Activated CD4-positive, CD25-positive, alpha-beta regulatory T cell (primary cell): Measurements from ENCODE around the gene C2orf69.
A peak's percentile ranks its signal among the peaks of the same experiment; 100 is the strongest.

Experiments
- DNase-seq, 4 experiments: peaks; one replicate each; lab custom pipeline; 2025; lab: John Stamatoyannopoulos, UW

C2orf69 gene

GRCh38 chr2:199914372-199914958, 3.4 kb downstream of the C2orf69 start:
- DNase-seq, result no peak

- DNase-seq, result no peak
These were observed 5.9 kb downstream of the C2orf69 start for GRCh38 chr2:199916980-199917379.

DNA sequence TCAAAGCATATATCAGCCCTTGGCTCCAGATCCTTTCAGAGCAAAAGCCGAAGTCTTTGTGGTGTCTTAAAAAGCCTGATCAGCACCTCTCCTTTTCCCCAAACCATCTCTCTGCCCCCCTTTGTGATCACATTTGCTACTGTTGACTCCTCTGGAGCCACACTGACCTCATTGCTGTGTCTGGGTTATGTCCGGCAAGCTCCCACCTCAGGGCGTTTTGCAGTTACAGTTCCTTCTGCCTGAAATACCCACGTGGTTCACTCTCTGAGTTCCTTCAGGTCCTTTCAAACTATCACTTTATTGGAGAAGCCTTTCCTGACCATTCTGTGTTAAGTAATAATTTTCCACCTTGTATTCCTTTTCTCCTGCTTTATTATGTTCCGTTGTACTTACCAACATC, 11.8 kb downstream of the C2orf69 start:
- no peak for DNase-seq

DNA sequence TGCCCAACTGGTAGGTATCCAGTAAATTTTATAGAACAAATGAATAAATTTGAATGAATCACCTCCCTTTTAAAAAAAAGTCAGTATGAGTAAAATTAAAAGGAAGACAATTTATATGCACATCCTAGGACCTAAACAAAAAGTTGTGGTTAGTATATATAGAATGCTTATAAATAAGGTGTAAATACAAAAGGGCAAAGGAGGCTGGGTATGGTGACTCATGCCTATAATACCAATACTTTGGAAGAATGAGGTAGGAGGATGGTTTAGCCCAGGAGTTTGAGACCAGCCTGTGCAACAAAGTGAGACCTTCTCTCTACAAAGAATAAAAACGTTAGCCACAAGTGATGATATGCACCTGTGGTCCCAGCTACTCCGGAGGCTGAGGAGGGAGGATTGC, 12.8 kb downstream of the C2orf69 start:
- no peak for DNase-seq

DNA sequence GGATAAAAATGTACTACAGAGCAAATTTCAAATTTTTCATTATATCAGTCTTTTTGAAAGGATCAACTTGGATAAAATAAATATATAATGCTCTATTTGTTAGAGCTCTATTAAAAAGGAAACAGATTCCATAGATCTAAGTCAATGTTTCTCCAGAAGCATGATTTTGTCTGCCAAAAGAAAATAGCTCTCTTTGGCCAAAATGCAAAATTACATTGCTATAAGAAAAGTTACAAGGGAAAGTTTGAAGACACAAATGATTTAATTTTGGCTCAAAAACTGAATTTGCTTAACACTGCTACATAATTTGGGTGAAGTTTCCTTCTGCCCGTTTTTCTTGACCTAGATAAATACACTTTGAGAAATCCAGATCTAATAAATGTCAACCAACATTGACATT, 15.7 kb downstream of the C2orf69 start:
- no peak for DNase-seq

- no peak for DNase-seq
These were observed 17.1 kb downstream of the C2orf69 start for GRCh38 chr2:199928226-199928625.

GRCh38 chr2:199928626-199929025, 17.5 kb downstream of the C2orf69 start:
- DNase-seq, result no peak

DNA sequence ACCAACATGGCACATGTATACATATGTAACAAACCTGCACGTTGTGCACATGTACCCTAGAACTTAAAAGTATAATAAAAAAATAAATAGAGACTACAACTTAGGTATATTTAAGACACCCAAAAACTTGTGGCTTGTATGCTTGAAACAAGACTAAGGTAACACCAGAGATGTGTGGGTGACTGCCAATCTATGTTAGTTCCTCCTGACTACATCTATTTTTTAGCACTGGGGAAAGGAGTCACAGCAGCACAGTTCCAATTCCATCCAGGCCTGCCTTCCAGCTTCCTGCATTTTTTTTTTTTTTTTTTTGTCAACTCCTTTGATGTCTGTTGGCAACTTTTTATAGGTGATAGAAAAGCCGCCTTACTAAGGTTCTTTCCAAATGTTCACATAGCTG, 18.2 kb downstream of the C2orf69 start:
- no peak for DNase-seq

- no peak for DNase-seq
These were observed 21.3 kb downstream of the C2orf69 start for GRCh38 chr2:199932312-199932855.

DNA sequence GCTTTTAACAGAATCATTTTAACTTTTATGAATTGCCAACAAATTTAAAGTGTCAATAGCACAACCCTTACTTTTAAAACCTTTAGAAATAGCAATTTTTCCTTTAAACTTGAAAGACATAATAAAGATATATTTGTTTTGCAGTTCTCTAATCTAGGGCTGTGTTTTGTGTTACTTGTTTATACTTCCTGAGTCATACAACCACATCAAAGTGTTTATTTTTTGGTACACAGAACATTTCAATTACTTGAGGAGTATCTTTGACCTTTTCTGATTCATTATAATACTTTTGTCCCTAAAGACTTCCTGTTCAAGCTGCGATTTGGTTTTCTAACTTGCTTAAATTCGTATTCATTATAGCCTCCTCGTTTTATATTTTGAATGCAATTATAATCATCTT, 22.4 kb downstream of the C2orf69 start:
- no peak for DNase-seq

GRCh38 chr2:199936554-199936953, 25.5 kb downstream of the C2orf69 start:
- DNase-seq, result no peak

DNA sequence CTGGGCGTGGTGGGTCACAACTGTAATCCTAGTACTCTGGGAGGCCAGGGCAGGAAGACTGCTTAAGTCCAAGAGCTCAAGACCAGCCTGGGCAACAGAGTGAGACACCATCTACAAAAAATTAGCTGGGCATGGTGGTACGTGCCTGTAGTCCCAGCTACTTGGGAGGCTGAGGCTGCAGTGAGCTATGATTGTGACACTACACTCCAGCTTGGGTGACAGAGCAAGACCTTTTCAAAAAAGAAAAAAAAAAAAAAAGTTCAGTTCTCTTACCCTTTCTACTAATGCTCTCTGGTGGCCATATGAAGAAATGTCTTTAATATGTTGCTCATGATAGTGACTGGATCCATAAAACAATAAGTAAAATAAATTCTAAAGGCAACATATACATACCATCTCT, 29.3 kb downstream of the C2orf69 start:
- DNase-seq, result no peak

DNA sequence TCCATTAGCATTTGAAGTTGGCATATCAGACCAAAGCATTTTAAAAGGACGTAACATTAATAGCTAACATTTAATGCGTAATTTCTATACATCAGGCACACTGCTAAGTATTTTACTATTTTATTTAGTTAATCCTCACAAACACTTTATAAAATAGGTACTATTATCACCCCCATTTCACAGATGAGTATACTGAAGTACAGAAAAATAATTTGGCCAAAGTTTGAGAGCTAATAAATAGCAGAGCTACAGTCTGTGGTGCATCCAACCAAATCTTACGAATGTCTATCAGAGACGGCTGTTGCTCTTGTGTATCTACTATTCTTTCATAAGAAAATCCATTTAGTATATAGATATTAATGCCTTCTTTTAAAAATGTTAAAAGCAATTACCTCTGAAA, 32.3 kb downstream of the C2orf69 start:
- no peak for DNase-seq

DNA sequence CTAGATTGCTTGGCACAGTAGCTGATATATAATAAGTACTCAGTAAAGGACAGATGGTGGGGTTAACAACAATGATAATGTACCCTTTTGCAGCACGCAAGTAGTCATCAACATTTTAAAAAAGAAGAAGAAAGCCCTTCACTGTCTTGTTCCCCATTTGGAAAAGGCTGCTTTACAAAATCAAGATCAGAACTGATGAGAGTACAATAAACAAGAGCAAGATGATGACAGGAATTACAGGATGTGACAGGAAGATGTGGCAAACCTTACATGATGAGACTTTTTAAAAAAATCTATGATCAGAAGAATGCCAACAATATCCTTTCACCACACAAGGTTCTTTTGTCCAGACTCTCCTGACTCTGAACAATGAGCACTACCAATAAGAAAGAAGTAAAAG, 35.1 kb downstream of the C2orf69 start:
- no peak for DNase-seq

DNA sequence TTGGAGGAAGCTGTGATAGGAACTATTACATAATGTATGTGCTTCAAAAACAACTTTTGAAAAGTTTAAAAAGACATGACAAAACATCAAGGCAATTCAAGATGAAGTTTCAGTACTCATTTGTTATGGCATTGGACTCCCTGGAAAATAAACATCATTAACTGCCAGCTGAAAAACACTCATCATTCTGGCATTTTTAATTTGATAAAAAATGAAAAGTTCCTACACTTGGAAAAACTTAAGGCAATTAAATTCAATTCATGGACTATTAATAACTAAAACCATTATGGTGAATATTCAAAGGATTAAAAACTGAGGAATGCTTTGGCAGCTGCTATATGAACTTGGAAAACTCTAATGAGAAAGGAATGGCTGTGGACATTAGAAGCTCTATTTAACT, 35.7 kb downstream of the C2orf69 start:
- no peak for DNase-seq

GRCh38 chr2:199950396-199950795, 39.3 kb downstream of the C2orf69 start:
- DNase-seq, result no peak

DNA sequence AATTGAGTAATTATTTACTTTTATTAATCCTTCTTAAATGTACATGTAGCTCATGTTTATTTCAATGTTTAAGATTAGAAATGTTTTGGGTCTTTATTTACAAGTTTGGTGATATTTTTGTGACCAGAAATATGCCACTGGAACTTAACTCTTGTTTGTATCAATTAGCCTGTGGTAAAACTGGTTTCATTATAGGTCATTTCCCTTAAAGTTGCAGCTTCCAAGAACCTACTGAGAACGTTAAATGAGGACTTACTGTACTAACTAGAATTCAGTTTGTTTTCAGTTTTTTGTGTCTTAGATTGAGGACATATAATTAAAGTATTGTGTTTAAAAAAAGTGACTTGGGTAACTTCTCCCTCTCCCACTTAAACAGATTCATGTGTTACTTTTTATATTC, 39.9 kb downstream of the C2orf69 start:
- no peak for DNase-seq

GRCh38 chr2:199955007-199955338, 43.9 kb downstream of the C2orf69 start:
- no peak for DNase-seq

- peak; percentile 60 to 68 (median 64) for DNase-seq
These were observed 44.4 kb downstream of the C2orf69 start, which contains the start of the genes MAIP1 and TYW5 for GRCh38 chr2:199955339-199956061. Gene MAIP1, plus strand, starts transcription at chr2:199955582. Its CDS starts 217 bp downstream, at chr2:199955799. Gene TYW5, minus strand, starts transcription at chr2:199955491. Its CDS starts 21 bp downstream, at chr2:199955470.

DNA sequence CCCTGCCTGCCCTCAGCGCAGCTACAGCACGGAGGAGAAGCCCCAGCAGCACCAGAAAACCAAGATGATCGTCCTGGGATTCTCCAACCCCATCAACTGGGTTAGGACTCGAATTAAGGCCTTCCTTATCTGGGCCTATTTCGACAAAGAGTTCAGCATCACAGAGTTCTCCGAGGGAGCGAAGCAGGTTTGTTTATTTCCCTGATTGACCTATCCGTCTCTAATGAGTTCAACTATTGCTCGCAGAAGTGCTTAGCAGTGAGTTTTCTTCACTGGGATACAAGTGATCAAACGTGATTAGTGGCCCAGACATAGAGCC, 44.9 kb downstream of the C2orf69 start:
- no peak for DNase-seq

DNA sequence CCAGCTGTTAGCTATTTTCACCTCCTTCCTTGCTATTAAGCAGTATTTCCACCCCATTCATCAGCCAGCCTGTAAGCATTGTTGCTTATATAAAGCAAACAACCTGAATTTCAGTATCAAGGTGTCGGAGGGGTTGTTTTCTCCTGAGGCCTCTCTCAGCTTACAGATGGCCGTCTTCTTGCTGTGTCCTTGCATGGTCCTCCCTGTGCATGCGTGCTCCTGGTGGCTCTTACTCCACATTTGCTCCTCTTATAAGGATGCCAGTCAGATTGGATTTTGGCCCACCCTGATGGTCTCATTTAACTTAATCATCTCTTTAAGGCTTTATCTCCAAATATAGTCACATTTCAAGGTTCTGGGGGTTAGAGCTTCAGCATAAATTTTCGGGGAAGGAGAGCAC, 46.9 kb downstream of the C2orf69 start:
- DNase-seq, result no peak

DNA sequence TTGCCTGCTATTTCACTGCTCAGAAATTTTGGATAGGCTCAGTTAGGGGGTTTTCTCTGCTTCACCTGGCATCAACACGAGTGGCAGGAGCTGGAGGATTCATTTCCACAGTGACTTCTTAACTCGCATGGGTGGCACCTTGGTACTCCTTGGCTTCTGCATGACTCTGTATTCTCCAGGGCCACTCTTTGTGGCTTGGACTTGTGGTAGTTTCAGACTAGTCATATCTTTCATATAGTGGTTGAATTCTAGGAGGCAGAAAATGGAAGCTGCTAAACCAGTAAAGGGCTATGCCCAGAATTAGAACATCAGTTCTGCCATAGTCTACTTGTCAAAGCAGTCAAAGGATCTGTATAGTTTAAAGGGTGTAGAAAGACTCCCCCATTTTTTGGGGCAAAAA, 51.1 kb downstream of the C2orf69 start:
- no peak for DNase-seq

GRCh38 chr2:199966405-199966804, 55.3 kb downstream of the C2orf69 start:
- DNase-seq, result no peak

- no peak for DNase-seq
These were observed 55.9 kb downstream of the C2orf69 start for GRCh38 chr2:199966976-199967375.
